Measurements from ENCODE around the gene SLC38A8. TPM values are rescaled to one million over a fixed set of nuclear protein-coding genes. Genes with fewer than 3 reads are reported as not detected.

SLC38A8 gene
- total RNA-seq, 1 experiment from 2014 or later = 0.35 TPM

DNA sequence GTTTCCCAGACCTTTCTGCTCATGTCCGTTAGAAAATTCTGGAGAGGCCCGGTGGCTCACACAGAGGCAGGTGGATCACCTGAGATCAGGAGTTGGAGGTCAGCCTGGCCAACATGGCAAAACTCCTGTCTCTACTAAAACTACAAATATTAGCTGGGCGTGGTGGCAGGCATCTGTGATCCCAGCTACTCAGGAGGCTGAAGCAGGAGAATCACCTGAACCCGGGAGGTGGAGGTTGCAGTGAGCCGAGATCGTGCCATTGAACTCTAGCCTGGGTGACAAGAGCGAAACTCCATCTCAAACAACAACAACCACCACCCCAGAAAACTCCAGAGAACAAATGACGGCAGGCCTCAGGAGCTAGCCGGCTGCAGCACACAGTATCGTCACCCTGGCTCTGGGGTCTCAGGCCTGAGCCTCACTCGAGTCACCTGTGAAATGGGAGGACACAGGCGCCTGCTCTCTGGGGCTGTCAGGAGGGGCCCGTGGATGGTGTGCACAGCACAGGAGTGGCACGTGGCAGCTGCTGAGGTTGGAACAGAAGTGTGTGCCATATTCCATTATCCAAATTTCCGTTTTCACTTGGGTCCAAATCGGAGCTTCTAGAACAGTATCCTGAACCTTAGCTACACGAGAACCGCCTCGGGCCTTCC is 3.3 kb upstream of the SLC38A8 start:
- H3K27ac ChIP-seq (ENCODE audit: insufficient read length, low read depth, low read length) = no peak overlapping the region
- no peak overlapping the region for H4K5ac ChIP-seq (ENCODE audit: insufficient read length, low read depth, low read length)
- H3K23me2 ChIP-seq (ENCODE audit: insufficient read length, low read depth, low read length, poor library complexity, severe bottlenecking) = no peaks in the 10 kb centered on the region
- no peak overlapping the region for H2BK12ac ChIP-seq (ENCODE audit: insufficient read length, low read depth, low read length)
- no peak overlapping the region for H3K14ac ChIP-seq (ENCODE audit: insufficient read depth, low read length)
- H2AFZ ChIP-seq (ENCODE audit: low read length) = no peak overlapping the region
- no peak overlapping the region for H2AK5ac ChIP-seq (ENCODE audit: insufficient read length, low read length)
- WGBS (ENCODE audit: extremely low coverage, insufficient read length, low lambda C conversion rate) = no CpG with 5 or more reads among the region's 19 CpGs
- no peak overlapping the region for H3K4me3 Mint-ChIP-seq
- no peak overlapping the region for H2BK5ac ChIP-seq (ENCODE audit: insufficient read length, low read length)
- no peaks in the 10 kb centered on the region for H4K20me1 ChIP-seq (ENCODE audit: control insufficient read depth, insufficient read depth, insufficient read length)
- no peak overlapping the region for H2BK120ac ChIP-seq (ENCODE audit: low read depth, low read length, poor library complexity, severe bottlenecking)
- peaks cover 0 to 2% (median 0%) of the 10 kb centered on the region in 3 experiments; a peak in 2 of 7 replicates for H3K36me3 Mint-ChIP-seq (ENCODE audit: insufficient read depth in 1 of 3, low read depth in 3 of 3)
- H3K18ac ChIP-seq (ENCODE audit: insufficient read length, low read depth, low read length) = no peak overlapping the region
- H3K27ac Mint-ChIP-seq = no peak overlapping the region
- TF ChIP-seq CTCF (conservative IDR thresholded peaks at IDR 0.05) = no peak
- no peak overlapping the region for H2BK20ac ChIP-seq (ENCODE audit: low read depth, low read length, poor library complexity, severe bottlenecking)
- H3K27me3 ChIP-seq (ENCODE audit: insufficient read depth, low read length) = no peaks in the 10 kb centered on the region
- H3K56ac ChIP-seq (ENCODE audit: insufficient read length, low read depth, low read length) = no peak overlapping the region
- no peaks in the 10 kb centered on the region; the same call in 1 of the 2 replicates for H3K4me1 ChIP-seq (ENCODE audit: insufficient read depth, low read length)
- H2BK15ac ChIP-seq (ENCODE audit: low read depth, low read length) = no peak overlapping the region
- no peak for DNase-seq
- no peak overlapping the region for H4K91ac ChIP-seq (ENCODE audit: insufficient read length, low read depth, low read length)
- no peak overlapping the region for H3K9ac ChIP-seq (ENCODE audit: extremely low read depth, insufficient read length, low read length)
- H3K27me3 Mint-ChIP-seq (ENCODE audit: low read depth) = peaks cover 7% of the 10 kb centered on the region
- peaks cover 24 to 40% of the 10 kb centered on the region in 2 experiments for H3K4me1 Mint-ChIP-seq
- H3K9me3 Mint-ChIP-seq = no peaks in the 10 kb centered on the region
- no peaks in the 10 kb centered on the region for H3K9me3 ChIP-seq (ENCODE audit: control insufficient read depth, low read depth, low read length)
- no peak overlapping the region for H3K4ac ChIP-seq (ENCODE audit: low read depth, low read length)
- no peak overlapping the region for H3K23ac ChIP-seq (ENCODE audit: insufficient read length, low read depth, low read length)
- H4K8ac ChIP-seq (replicated peaks; ENCODE audit: insufficient read length, low read depth, low read length) = no peak overlapping the region
- H3K4me2 ChIP-seq (ENCODE audit: insufficient read depth, insufficient read length, low read length) = no peak overlapping the region
- H3T11ph ChIP-seq (ENCODE audit: low read length) = no peak overlapping the region
- no peaks in the 10 kb centered on the region for H3K79me2 ChIP-seq (ENCODE audit: insufficient read depth, low read length)
- H3K79me1 ChIP-seq (ENCODE audit: insufficient read depth, low read depth, low read length, poor library complexity, severe bottlenecking) = no peaks in the 10 kb centered on the region
